Choroid plexus epithelial cell (primary cell): ENCODE results near the gene COL25A1.
A peak's percentile ranks its signal among the peaks of the same experiment; 100 is the strongest.
"Not testable (repeated sequence)": the region's sequence is repeated elsewhere in the genome, so short reads cannot be mapped to it uniquely, and the experiment has no call there.

Source experiments
- DNase-seq: peaks from one replicate; pipeline ENCODE4 v3.0.0-alpha.2; 2010; ENCODE audit warnings: low read depth
- H3K4me3 ChIP-seq: 2 replicates; pipeline ENCODE4 v1.5.1; 2011; ENCODE audit warnings: low read depth, mild to moderate bottlenecking, control low read depth, low read length, moderate library complexity
- TF ChIP-seq, protein P1 (sequence below): conservative IDR thresholded peaks from 2 replicates; pipeline ENCODE4 v1.5.1; 2011; ENCODE audit warnings: low read depth, mild to moderate bottlenecking, control low read depth, inconsistent platforms, low read length, moderate library complexity

The COL25A1 gene

DNA sequence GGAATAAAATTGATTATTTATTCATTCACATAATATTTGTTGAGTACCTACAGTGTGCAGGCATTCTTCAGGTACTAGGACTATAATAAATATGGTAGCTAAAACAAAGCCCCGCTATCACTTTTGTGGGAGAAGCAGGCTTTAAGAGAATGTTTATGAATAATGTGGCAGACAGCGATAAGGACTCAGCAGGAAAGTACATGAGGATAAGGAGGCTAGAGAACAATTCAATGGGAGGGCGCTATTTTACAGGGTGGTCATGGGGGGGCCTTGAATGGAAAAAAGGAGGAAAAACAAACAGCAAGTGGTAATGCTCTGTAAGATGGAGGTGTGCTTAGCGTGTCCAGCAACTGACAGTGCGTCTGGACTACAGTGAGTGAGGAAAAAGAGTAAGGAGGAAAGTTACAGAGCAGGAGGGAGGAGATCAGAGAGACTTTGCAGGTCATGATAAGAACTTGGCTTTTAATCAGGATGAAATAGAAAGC is 275.4 kb downstream of the COL25A1 start:
- DNase-seq: peak; percentile 33
- TF ChIP-seq, protein P1, sequence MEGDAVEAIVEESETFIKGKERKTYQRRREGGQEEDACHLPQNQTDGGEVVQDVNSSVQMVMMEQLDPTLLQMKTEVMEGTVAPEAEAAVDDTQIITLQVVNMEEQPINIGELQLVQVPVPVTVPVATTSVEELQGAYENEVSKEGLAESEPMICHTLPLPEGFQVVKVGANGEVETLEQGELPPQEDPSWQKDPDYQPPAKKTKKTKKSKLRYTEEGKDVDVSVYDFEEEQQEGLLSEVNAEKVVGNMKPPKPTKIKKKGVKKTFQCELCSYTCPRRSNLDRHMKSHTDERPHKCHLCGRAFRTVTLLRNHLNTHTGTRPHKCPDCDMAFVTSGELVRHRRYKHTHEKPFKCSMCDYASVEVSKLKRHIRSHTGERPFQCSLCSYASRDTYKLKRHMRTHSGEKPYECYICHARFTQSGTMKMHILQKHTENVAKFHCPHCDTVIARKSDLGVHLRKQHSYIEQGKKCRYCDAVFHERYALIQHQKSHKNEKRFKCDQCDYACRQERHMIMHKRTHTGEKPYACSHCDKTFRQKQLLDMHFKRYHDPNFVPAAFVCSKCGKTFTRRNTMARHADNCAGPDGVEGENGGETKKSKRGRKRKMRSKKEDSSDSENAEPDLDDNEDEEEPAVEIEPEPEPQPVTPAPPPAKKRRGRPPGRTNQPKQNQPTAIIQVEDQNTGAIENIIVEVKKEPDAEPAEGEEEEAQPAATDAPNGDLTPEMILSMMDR: no peak
- peak overlapping the region; percentile 15 for H3K4me3 ChIP-seq

- H3K4me3 ChIP-seq: peak overlapping the region; percentile 15
- peak; percentile 84 for DNase-seq
- TF ChIP-seq, protein P1: no peak
These were observed 275.9 kb downstream of the COL25A1 start for GRCh38 chr4:109026588-109026987.

DNA sequence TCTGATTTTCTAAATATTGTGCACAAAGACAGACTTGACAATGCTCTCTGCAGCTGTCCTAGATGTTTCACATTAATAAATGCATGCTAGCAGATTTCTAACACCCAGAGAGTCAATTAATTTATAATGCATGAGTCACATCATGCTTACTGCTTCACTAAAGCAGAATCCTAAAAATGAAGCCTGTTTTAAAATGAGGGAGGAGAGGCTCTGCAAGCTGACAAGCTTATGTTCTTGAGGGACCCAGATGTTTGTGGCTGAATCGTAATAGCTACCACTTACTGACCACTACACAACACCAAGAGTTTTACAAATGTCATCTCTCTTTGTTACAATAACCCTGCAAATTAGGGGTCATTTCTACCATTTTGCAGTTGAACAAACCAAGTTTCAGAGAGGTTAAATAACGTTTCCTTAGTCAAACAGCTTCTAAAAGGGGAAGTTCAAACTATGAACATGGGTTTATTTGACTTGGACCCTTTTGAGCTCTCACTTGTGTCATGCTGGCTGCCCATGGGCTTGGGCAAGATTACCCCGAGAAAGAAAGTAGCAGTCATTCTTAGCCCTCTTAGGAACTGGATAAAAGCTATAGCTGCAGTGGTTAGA is 276.9 kb downstream of the COL25A1 start:
- DNase-seq: no peak
- no peak overlapping the region for H3K4me3 ChIP-seq
- TF ChIP-seq, protein P1: no peak

- H3K4me3 ChIP-seq: no peak overlapping the region
- TF ChIP-seq, protein P1: no peak
- peak; percentile 59 for DNase-seq
These were observed 279.5 kb downstream of the COL25A1 start for GRCh38 chr4:109022961-109023360.

DNA sequence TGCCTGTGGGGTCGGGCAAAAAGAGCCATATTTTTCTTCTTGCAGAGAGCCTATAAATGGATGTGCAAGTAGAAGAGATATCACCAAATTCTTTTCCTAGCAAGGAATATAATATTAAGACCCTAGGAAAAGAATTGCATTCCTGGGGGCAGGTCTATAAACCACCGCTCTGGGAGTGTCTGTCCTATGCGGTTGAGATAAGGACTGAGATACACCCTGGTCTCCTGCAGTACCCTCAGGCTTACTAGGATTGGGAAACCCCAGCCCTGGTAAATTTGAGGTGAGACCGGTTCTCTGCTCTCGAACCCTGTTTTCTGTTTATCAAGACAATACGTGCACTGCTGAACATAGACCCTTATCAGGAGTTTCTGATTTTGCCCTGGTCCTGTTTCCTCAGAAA is 280.8 kb downstream of the COL25A1 start:
- H3K4me3 ChIP-seq: not testable (repeated sequence)

GRCh38 chr4:109020861-109021260 is 281.6 kb downstream of the COL25A1 start:
- no peak for DNase-seq
- TF ChIP-seq, protein P1: no peak
- no peak overlapping the region for H3K4me3 ChIP-seq

More for the DNA sequence above, 280.8 kb downstream of the COL25A1 start:
- DNase-seq: not testable (repeated sequence)

DNA sequence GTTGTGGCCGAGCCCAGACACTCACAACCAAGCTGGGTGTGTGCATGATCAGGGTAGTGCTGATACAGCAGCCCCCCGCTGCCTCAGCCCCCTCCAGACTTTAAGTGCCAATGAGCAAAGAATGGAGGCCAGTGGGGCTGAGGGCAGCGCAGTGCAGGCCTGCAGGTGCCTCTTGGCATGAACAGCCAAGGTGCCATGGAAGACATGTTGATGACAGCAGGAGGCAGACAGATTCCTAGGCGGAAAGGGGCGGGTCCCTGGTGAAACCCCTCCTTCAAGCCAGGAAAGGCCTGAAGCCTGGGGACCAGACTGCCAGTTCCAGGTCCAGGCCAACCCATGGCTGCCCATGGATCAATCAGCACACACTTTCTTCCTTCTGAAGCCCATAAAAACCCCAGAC is 286.3 kb downstream of the COL25A1 start:
- TF ChIP-seq, protein P1: no peak
- no peak overlapping the region for H3K4me3 ChIP-seq
- DNase-seq: no peak
